ENCODE data around the gene JAK1.

JAK1 gene

DNA sequence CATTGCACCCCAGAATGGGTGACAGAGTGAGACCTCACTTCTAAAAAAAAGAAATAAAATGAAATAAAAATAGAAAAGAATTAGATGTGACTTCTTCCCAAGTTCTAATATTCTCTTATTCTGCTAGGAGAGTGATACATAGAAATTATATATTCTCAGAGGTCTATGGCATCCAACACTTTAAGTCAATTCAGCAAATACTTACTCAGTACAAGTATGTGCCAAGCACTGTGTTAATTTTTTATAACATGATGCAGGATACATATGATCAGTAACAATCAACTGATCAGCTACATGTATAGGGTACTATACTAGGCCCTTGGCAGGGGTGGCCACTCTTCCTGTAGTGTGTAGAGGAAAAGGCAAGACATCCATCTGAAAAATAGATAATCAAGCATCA, 13.0 kb upstream of the JAK1 start:
- no peak for DNase-seq

DNA sequence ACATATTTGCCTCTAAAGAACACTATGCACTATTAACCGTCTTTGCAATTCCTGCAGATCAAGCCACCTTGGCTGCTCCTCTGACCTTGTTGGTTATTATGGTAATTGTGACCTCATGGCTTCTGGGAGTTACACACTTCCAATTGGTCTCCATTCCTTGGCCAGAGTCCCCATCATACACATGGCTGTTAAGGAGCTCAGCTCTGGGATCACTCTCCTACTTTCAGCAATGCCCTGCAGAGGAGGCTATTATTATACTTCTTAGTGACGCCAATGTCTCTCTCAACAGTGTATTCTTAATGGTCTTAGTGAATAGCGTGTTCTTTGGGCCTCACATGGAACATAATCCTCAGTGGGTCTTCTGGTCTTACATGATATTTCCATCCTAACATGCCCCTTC, 10.0 kb upstream of the JAK1 start:
- DNase-seq = no peak

DNA sequence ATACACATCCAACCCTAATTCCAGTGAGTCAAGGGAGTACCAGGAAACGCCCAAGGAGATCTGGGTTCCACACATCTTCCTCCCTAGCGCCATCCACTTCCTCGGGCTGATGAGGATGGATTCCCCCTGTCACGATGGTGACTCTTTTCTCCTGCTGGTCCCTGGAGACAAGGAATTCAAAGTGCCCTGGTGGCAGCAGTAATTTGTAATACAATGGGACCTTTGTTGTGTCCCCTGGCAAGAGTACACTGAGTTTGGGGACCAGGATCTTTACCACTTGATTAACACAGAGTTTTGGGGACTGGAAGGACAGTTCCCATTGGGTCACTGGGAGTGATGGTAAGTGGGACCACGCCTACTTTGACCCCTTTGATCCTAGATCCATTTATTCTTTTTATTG, 9.4 kb upstream of the JAK1 start:
- DNase-seq = no peak

DNA sequence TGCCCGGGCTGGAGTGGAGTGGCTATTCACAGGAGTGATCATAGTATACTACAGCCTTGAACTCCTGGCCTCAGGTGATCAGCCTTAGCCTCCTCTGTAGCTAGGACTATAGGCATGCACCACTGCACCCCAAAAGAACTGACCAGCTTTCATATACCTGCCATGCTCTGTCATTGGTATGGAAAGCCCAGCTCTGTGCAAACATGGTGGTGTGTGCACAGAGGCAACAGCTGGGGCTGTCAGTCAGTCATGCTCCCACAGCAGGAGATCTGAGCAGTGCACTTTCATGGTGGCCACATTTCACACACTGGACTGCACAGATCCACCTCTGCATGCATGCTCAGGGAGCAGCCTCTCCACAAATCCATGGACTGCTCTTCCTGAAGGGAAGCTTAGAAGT, 8.8 kb upstream of the JAK1 start:
- no peak for DNase-seq

DNA sequence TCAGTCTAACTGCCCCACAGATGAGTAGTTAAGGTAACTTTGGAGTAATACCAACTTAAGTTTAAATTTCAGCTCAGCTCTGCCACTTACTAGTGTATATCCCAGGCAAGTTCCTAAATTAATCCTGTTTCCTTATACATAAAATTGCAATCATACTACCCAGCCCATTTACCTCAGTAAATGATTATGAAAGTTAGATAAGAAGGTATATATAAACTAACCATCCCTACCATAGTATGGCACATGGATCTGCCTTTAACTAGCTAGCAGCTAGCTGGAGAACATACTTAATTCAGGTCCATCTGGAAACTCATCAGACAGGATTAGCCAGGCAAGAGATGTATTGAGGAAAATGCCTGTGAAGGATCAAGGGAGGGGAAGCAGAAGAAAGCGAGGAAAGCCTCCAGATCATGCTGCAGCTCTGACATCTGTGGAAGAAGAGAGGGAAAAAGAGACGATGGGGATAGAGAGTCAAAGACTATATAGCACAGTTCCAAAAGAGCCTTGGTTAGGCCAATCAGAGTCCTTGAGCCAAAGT, 8.0 kb upstream of the JAK1 start:
- no peak for DNase-seq

DNA sequence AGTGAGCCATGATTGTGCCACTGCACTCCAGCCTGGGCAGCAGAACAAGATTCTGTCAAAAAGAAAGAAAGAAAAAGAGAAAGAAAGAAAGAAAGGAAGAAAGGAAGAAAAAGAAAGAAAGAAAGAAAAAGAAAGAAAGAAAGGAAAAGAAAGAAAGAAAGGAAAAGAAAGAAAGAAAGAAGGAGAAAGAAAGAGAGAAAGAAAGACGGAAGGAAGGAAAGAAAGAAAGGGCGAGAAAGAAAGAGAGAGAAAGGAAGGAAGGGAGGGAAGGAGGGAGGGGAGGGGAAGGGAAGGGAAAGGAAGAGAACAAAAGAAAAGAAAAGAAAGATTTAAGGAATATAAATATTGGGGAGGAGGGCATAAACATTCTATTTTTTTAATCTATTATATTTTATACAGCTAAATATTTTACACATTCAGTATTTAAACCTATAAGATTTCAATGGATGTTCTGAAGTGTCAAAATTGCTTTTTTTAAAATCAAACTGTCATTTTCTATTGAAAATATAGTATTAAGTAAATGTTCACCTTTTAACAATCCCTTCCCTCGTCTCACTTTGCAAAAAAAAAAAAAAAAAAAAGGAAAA, 6.8 kb upstream of the JAK1 start:
- no peak for DNase-seq

DNA sequence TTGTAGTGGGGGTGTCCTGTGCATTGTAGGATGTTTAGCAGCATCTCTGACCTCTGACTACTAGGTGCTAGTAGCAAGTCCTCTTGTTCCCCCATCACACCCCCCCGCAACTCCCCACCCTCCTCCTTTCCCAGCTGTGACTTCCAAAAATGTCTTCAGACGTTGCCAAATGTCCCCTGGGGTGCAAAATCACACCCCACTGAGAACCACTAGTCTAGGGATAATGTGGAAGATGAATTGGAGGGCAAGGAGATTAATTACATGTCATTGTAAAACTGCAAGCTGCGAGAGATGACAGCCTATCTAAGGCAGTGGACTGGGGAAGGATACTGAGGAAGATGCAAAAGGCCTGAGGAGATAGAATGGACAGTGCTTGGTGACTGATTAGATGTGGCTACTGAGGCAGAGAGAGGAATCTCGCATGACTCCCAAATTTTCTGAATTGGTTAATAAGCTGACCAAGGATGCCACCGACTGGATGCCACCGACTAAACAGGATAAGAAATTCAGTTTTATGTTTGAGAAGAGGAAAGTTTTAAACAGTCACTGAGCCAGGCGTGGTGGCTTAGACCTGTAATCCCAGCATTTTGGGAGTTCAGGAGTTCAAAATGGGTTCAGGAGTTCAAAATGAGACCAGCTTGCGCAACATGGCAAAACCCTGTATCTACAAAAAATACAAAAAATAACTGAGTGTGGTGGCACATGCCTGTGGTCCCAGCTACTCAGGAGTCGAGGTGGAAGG, 3.1 kb upstream of the JAK1 start:
- DNase-seq = no peak

DNA sequence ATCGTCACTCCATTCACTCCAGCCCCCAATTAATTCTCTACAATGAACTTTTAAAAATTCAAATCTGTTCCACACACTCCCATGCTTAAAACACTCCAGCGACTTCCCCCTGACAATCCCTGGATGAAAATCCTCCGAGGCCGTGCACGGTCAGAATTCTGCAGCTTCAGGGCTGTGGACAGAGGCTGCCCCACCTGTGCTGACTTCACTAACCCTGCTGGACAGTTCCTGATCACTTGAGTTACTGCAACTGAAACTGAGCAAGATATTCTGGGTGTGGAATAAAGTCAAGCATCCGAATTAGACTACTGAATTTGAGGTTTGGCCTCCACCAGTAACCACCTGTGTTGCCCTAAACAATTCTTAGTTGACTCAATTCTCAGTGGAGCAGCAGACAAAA, 1.0 kb upstream of the JAK1 start:
- no peak for DNase-seq

DNA sequence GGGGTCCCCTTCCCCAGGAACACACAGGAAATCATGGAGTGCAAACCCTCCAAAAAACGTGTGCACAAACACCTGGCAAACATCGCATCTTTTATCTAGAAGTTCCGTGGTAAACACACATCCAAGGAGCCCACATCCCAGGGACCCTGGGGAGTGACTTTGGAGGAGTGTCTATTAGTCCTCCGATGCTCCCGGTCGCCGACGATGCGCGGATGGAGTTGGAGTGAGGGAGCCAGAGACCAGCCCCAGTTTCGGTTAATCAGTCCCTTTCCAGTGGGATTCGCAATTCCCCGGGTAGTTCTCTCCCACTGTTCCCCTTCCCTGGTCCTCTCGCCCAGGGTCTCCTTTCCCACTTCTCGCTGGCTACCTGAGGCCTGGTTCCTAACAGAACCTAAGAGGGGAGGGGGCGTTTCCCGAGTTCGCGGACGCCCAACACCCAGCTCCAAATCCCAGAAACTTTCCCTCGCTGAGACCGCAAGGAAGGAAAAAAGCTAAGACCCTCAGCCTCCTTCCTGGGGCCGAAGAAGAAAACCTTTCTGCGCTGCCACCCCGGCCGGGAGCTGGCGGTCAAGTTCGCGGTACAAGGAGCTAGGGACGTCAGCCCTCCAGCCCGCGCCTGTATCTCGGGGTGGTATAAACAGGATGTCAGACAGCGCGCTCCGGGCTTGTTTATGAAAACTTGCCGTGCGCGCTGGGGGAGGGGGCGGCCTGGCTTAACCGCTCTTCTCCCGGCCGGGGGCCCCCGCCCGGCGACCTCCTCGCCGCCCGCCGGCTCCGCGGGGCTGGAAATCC, 787 bp downstream of the JAK1 start:
- DNase-seq = peak; percentile 49

DNA sequence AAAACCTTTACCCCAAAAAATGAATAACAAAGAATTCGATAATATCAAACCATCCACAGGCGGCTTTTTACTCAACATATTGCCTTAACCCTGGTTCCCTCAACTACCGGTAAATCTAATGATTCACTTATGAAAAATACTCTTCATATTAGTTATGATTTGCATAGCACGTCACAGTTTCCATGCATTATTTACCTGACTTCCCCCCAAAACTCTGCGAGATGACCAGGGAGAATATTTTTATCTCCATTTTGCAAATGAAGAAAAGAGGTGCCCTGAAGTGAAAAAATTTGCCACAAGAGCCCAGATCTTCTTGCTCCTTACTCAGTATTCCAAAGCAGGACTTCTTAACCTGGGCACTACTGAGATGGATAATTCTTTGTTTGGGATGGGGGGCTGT, 2.9 kb downstream of the JAK1 start:
- DNase-seq = no peak

DNA sequence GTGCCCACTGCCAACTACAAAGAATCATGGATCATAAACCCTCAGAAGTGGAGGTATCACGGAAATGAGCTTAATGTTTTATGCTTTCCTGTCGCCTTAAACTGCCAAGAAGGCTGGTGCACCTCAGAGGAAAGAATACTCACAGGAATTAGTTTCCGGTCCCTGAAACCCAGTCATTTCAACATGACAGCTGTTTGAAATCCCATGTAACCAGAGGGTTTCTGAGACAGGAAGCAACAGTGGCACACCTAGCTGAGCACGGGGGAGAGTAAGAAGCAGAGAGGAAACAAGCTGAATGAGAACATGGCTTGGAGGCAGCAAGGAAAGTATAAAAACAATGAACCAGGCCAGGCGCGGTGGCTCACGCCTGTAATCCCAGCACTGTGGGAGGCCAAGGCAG, 3.9 kb downstream of the JAK1 start:
- no peak for DNase-seq

DNA sequence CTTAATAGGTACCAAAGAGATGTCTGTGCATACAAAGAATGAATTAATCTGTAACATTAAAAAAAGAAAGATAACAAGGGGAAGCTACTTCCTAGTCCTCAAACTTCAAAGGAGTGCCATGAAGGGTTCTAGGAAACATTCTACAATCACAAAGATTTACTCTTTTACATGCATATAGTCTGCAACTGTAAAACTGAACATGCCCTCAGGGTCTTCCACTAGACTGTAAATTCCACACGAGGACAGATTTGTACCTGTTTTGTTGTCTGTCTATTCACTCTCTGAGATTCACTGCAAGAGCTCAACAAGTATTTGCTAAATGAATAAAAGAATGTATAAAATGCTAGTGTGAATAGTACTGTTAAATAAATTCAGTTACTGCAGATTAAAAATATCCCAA, 4.4 kb downstream of the JAK1 start:
- no peak for DNase-seq

DNA sequence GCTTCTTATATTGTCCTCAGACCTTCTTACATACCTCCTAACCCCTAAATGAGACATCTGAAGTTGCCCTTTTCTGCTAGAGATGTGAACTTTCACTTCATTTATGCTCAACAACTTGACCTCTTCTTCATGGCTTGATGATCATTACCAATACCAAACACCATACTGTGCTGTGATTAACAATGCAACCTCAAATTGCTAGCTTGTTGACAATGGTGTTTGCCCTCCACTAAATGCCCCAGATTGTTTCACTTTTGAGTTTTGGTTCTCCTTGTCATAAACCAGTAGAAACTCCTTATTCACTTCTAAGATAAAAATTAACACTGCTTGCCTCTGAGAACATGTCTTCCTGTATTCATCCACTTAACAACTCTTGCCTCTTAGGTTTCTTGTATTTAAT, 5.6 kb downstream of the JAK1 start:
- DNase-seq = no peak

DNA sequence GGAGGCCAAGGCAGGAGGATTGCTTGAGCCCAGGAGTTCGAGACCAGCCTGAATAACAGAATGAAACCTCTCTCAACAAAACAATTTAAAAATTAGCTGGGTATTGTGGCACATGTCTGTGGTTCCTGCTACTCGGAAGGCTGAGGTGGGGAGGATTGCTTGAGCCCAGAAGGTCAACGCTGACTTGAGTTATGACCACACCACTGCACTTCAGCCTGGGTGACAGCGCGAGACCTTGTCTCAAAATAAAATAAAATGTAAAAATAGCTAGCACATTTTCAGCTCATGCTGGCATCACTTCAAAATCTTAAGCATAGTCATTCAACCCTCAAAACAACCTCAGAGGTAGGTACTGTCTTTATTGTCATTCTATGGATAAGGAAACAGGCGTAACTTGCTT, 6.4 kb downstream of the JAK1 start:
- DNase-seq = no peak

DNA sequence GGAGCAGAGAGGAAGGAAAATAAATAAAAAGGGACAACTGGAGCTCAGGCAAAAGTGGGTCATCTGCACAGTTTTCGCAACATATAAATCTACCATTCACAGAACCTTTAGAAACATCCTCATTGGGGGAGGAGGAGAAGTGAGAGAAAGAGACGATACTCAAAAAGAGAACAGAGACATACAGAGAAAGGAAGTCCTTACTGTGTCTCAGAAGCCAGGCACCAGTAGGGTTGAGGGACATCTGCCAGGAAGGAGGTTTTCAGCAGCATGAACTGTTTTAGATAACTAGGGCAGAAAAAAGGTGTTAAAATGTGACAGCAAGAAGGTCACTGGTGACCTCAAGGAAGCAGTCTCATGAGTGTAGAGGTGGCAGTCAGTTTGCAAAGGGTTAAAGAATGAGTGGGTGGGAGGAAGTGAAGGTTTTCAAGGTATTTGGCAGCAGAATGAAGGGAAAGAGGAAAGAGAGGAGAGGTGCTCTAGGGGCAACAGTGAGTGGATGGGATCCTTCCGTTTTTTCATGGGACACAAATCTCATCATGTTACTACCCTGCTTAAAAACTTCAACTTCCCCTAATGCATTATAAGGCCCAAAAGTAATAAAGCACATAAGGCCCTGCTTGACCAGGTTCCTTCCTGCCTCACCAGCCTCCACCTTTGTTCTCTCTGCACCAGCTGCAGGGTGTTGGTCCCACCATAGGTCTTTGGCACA, 9.5 kb downstream of the JAK1 start:
- DNase-seq = no peak

DNA sequence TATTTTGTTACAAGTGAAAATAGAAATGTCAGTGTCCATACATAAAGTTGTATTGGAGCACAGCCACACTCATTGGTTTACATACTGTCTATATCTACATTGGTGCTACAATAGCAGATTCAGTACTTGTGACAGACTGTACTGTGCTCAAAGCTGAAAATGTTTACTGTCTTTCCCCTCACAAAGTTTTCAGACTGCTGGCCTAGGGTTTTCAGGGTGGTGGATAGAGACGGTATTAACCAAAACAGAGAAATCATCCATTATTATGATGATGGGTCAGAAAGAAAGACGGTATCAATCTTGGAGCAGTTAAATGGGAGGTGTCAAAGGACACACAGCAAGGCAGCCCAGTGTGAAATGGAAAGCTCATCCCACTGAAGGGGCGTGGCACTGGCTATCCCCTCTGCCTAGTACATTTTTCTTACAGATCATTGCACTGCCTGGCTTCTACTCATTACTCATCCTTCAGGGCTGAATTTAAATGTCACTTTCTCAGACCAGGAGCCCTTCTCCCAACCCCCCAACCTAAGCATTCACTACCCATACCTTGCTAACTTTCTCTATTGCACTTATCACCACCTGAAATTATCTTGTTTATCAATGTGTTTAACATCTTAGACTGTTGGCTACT, 10.2 kb downstream of the JAK1 start:
- DNase-seq = no peak

DNA sequence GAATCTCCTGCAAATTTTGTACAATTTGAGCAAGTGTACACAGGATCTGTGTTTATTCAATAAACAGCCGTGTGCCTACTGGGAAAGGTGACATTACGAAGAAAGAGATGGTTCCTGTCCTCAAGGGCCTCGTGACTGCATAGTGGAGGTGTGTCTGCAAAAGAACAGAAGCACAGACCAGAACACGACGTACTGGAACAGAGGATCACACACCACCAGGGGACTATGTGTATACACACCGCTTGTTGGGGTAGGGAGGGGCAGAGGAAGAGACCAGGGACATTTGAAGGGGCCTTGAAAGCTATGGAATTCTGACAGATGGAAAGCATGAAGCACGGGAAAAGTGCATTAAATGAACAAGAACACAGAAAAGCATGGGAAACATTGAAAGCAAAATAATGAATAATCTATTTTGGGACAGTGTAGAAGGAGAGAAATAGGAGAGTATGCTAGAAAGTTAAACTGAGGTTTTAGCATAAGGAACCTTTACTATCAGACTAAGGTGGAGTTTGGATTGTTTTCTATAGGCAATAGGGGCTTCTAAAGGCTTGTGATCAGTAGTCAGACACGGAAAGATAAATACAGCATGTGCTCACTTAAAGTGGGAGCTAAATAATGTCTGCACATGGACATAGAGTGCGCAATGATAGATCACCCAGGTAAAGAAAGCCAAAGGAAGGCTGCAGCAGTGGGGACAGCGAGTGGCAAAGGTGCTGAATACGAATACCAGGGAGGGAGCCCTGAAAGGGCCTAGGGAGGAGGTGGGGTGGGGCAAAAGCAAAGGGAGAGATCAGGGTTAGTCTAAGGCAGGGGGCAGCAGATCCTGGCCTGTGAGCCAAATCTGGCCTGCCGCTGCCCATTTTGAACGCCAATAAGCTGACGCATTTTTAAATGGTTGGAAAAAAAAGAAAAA, 11.0 kb downstream of the JAK1 start:
- DNase-seq = no peak

DNA sequence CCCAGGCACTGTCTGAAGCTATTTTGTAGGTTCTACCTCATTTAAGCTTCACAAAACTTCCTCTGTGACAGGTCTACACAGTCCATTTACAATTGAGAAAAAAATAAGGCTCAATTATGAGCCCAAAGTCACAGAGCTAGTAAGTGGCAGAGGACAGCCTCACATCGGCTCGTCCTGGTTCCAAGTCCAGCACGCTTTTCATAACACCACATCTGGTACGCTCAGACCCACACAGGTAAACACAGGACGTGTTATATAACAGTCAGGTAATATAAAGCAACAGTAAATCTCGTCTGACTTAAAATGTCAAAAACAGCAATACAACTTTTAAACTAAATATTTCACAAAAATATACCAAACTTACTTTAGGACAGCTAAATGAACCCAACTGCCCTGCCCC, 13.1 kb downstream of the JAK1 start:
- DNase-seq = no peak

DNA sequence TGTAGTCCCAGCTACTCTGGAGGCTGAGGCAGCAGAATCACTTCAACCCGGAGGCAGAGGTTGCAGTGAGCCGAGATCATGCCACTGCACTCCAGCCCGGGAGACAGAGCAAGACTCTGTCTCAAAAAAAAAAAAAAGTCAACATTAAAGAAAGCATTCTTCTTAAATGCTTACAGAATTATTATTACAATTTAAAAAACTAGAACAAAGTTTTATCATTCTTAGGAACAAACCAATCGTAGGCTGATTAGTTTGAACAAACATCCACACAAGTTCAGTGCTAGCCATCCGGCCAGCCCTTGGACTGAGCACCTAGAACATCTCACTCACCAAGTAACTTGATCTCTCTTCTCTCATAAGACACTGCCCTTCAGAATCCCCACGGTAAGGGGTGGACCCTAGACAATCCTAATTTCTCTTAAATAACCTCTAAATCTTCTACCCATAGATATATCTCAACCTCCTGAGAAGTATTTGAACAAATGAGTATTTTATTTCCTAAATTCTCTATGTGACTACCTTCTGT, 16.0 kb downstream of the JAK1 start:
- DNase-seq = no peak

DNA sequence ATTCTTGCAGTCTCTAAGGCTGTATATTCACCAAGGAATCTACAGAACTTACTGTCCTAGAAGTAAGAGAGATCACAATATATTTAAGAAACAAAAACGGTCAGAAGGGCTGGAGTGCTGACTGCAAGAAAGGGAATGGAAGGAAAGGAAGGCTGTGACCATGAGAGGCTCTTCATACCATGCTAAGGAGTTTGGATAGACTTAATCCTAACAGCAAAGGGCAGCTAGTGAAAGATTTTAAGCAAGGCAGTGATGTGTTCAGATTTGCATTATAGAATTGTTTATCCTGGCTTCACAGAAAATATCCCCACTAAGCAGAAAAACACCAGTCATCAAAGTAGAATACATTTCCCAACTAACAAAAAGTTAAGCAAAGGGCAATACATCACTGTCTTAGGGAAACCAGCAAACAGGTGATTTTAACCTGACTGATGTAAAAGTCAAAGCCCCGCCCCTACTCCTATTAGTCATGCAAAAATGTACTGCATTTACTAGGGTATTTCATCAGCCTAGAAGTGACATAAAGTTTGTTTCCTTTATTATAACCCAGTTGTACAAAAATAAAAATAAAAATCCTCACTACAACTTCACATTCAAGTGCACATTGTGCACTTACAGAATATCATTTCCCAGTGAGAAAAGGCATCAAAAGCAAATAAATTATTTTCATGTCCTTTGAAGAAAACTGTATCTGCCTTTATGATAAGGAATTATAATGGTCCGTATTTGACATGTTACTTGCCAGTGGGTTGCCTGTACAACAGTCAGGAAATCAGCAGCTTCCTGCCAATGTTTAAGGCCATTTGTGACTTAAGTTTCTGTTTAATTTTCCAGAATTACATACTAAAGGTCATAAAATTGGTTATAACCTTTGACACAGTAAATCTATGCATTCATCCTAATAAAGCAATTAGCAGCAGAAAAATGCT, 17.2 kb downstream of the JAK1 start:
- DNase-seq = no peak

Data from NCI-H1105 (cell line).